Keratinocyte (primary cell): ENCODE measurements around the gene ANAPC2. TPM values are rescaled to one million over a fixed set of nuclear protein-coding genes. Genes with fewer than 3 reads are reported as not detected.

Experiments
- DNase-seq: peaks from one replicate; pipeline ENCODE4 v3.0.0-alpha.2; 2011; ENCODE audit warnings: low read depth, missing footprints, low spot score
- FAIRE-seq: peaks from 2 replicates; lab custom pipeline; 2011; peaks lifted over from hg19 to GRCh38; lab: Jason Lieb, UNC
- H2AFZ ChIP-seq: 2 replicates; pipeline ENCODE4 v1.6.0; 2012; ENCODE audit warnings: low read length, control low read depth, inconsistent platforms; ENCODE audit not compliant: control insufficient read depth
- H3K27ac ChIP-seq: 2 replicates; pipeline ENCODE4 v1.5.1; 2011; ENCODE audit warnings: low read length; ENCODE audit not compliant: control insufficient read depth, insufficient read depth
- H3K27me3 ChIP-seq: 3 replicates; pipeline ENCODE4 v1.6.0; 2011; ENCODE audit warnings: low read length; ENCODE audit not compliant: control insufficient read depth, insufficient read depth; ENCODE audit errors: extremely low read depth
- H3K36me3 ChIP-seq, 2 experiments: 2 replicates in 1 of 2; 3 replicates in 1 of 2; pipeline ENCODE4 v1.5.1; 2011; ENCODE audit warnings: low read length in 2 of 2, mild to moderate bottlenecking in 1 of 2; ENCODE audit not compliant: control insufficient read depth in 2 of 2, insufficient read depth in 2 of 2; ENCODE audit errors: extremely low read depth in 1 of 2
- H3K4me1 ChIP-seq: 3 replicates; pipeline ENCODE4 v1.5.1; 2011; ENCODE audit warnings: low read length; ENCODE audit not compliant: control insufficient read depth, insufficient read depth; ENCODE audit errors: extremely low read depth
- H3K4me2 ChIP-seq: 3 replicates; pipeline ENCODE4 v1.6.0; 2011; ENCODE audit warnings: low read depth, low read length; ENCODE audit not compliant: control insufficient read depth, insufficient read depth; ENCODE audit errors: extremely low read depth
- H3K4me3 ChIP-seq, 3 experiments: fragments of 200-600 bp in 1 of 3; sonication (generic) in 1 of 3; 2 replicates in 2 of 3; 3 replicates in 1 of 3; pipeline ENCODE4 v1.5.1; 2011 to 2016; ENCODE audit warnings: low read length in 3 of 3, mild to moderate bottlenecking in 3 of 3, control low read depth in 2 of 3, inconsistent platforms in 1 of 3, low read depth in 1 of 3, mixed read lengths in 1 of 3, mixed run types in 1 of 3, moderate library complexity in 1 of 3; ENCODE audit not compliant: control insufficient read depth in 2 of 3, insufficient read depth in 2 of 3; ENCODE audit errors: extremely low read depth in 1 of 3
- H3K79me2 ChIP-seq: 2 replicates; pipeline ENCODE4 v1.6.0; 2012; ENCODE audit warnings: low read length; ENCODE audit not compliant: control insufficient read depth, insufficient read depth
- H3K9ac ChIP-seq: 3 replicates; pipeline ENCODE4 v1.6.0; 2011; ENCODE audit warnings: low read length; ENCODE audit not compliant: control insufficient read depth, insufficient read depth; ENCODE audit errors: extremely low read depth
- H3K9me1 ChIP-seq: 3 replicates; pipeline ENCODE4 v1.6.0; 2011; ENCODE audit warnings: low read length; ENCODE audit not compliant: control insufficient read depth, insufficient read depth; ENCODE audit errors: extremely low read depth
- H3K9me3 ChIP-seq: 2 replicates; pipeline ENCODE4 v1.5.1; 2012; ENCODE audit warnings: low read depth, low read length; ENCODE audit not compliant: control insufficient read depth
- H4K20me1 ChIP-seq: 3 replicates; pipeline ENCODE4 v1.6.0; 2011; ENCODE audit warnings: low read length; ENCODE audit not compliant: control insufficient read depth, insufficient read depth; ENCODE audit errors: extremely low read depth
- CTCF ChIP-seq, 3 experiments: IDR thresholded peaks in 1 of 3; conservative IDR thresholded peaks in 1 of 3; optimal IDR thresholded peaks in 1 of 3; 2 replicates in 2 of 3; 3 replicates in 1 of 3; pipeline versions ENCODE3 to v1.5.1; 2011; ENCODE audit warnings: low read length in 3 of 3, mild to moderate bottlenecking in 3 of 3, moderate library complexity in 2 of 3, control low read depth in 1 of 3, inconsistent platforms in 1 of 3; ENCODE audit not compliant: insufficient read depth in 2 of 3; ENCODE audit errors: extremely low read depth in 1 of 3
- EZH2 ChIP-seq: IDR thresholded peaks from one replicate; pipeline ENCODE4 v1.6.1; 2012; ENCODE audit warnings: inconsistent platforms, mild to moderate bottlenecking, low read length, moderate library complexity
- dilution Hi-C: fragments of 300-500 bp; cut with MboI; formaldehyde crosslinking; loops from one replicate; pipeline ENCODE4 v1.7.0; 2020; ENCODE audit warnings: low sequenced_read_pairs; ENCODE audit not compliant: extremely low pct_ligation_motif_present
- polyA plus RNA-seq, 5 experiments: library from polyadenylated mRNA; depleted of rRNA in 3 of 5; stranded (reverse) in 3 of 5; stranded (forward) in 1 of 5; unstranded in 1 of 5; fragments of >200 nt; gene quantifications; 1 replicate in 1 of 5; 2 replicates in 3 of 5; 3 replicates in 1 of 5; pipeline versions ENCODE4 v1.2.1 to v1.2.3, GENCODE V29; 2011 to 2012; ENCODE audit warnings: missing spikeins in 2 of 5, low read depth in 1 of 5, low replicate concordance in 1 of 5

The ANAPC2 gene
- polyA plus RNA-seq, 1 donor (not counting 4 experiments of a cell fraction or from before 2014, with no cell fraction given): 11.9 TPM

DNA sequence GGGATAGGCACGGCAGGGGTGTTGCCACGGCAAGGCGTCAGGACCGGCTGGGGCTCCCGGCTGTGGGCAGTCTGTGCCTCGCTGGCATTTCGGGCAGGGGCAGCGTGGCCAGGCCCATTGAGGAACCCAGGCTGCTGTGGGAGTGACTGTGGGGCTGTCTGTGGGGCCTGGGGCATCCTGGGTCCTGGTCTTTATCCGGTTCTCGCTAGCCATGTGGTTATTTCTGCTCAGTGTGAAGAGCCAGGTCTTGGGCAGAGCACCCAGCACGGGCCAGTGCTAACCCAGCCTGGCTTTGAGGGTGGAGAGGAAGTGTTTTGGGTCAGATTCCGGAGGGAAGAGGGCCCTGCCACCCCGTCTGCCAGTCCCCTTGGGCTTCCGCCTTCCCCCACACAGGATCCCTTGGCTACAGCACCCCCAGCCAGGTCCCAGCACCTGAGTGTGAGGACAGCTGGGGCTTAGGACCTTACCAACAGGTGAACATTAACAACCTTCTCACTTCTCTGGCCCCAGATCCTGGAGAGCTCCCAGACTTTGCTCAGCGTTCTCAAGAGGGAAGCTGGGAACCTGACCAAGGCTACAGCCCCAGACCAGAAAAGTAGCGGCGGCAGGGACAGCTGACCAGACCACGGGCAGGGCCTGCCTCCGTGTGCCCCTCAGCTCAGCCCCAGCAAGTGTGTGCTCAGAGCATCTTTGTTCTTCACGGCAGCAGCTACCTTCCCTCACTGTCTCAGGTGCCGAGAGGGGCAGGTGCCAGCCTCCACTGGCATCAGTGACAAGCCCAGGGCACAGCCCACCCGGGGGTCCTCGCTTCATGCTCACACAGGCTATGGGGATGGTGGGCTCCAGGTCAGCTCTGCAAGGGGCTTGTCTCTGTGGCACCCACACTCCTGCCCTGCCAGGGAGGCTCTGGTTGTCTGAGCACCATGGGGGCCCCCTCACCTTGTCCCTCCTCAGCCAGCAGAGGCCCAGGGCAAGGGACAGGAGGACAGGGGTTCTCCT lies 1.2 kb upstream of the ANAPC2 start:
- H3K79me2 ChIP-seq: peaks cover 47% of the 10 kb centered on the region
- DNase-seq: no peak
- H3K27me3 ChIP-seq: peaks cover 3% of the 10 kb centered on the region
- H3K4me3 ChIP-seq: peak overlapping the region; percentile 88 to 96 (median 90)
- H3K27ac ChIP-seq: peak overlapping the region; percentile 89
- FAIRE-seq: no peak
- H3K4me1 ChIP-seq: peaks cover 25% of the 10 kb centered on the region
- peaks cover 13 to 19% of the 10 kb centered on the region in 2 experiments for H3K36me3 ChIP-seq
- no peaks in the 10 kb centered on the region for H4K20me1 ChIP-seq
- H3K4me2 ChIP-seq: peak overlapping the region; percentile 79
- H3K9me3 ChIP-seq: no peaks in the 10 kb centered on the region
- H2AFZ ChIP-seq: peak overlapping the region; percentile 22
- no peaks in the 10 kb centered on the region for H3K9me1 ChIP-seq
- no peak for TF ChIP-seq CTCF (optimal IDR thresholded peaks at IDR 0.05 in 1 of 3, IDR thresholded peaks at IDR 0.05 in 1 of 3, conservative IDR thresholded peaks at IDR 0.05 in 1 of 3; ENCODE audit: extremely low read depth in 1 of 3, insufficient read depth in 2 of 3, low read length in 3 of 3)
- TF ChIP-seq EZH2: no peak
- H3K9ac ChIP-seq: peak overlapping the region; percentile 92
- dilution Hi-C loops: no loop called here

DNA sequence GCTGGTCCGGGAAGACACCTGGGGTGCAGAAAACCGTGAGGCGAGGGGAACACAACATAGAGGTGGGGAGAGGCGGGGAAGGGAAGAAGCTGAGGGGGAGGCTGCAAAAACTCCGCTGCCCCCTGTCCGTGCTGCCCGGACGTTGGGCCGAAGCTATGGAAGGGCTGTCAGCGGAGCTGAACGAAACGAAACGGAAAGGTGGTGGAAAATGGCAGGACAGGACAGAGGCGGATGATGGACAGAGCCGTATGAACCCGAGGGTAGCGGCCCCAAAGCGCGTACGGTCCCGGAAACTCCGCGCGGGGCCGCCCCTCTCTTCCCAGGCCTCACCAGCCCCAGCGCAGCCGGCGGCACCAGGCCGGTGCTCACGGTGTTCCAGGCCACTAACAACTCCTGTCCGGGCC lies 272 bp downstream of the ANAPC2 start:
- Histone ChIP-seq H4K20me1 (no peaks in the 10 kb centered on the region), H3K36me3 (peaks cover 18 to 24% of the 10 kb centered on the region in 2 experiments), H3K4me3 (peak overlapping the region; percentile 88 to 96 (median 90)), H2AFZ (peak overlapping the region; percentile 91), H3K9me3 (no peaks in the 10 kb centered on the region), H3K4me1 (peaks cover 23% of the 10 kb centered on the region), H3K9me1 (no peaks in the 10 kb centered on the region), H3K4me2 (peak overlapping the region; percentile 97), H3K27ac (peak overlapping the region; percentile 89), H3K9ac (peak overlapping the region; percentile 92), H3K79me2 (peaks cover 47% of the 10 kb centered on the region), H3K27me3 (no peaks in the 10 kb centered on the region)
- dilution Hi-C loops: no loop called here
- no peak for FAIRE-seq
- no peak for TF ChIP-seq CTCF (optimal IDR thresholded peaks at IDR 0.05 in 1 of 3, IDR thresholded peaks at IDR 0.05 in 1 of 3, conservative IDR thresholded peaks at IDR 0.05 in 1 of 3; ENCODE audit: extremely low read depth in 1 of 3, insufficient read depth in 2 of 3, low read length in 3 of 3)
- no peak for TF ChIP-seq EZH2
- no peak for DNase-seq
